ENCODE results near the gene KIRREL3.

The KIRREL3 gene

DNA sequence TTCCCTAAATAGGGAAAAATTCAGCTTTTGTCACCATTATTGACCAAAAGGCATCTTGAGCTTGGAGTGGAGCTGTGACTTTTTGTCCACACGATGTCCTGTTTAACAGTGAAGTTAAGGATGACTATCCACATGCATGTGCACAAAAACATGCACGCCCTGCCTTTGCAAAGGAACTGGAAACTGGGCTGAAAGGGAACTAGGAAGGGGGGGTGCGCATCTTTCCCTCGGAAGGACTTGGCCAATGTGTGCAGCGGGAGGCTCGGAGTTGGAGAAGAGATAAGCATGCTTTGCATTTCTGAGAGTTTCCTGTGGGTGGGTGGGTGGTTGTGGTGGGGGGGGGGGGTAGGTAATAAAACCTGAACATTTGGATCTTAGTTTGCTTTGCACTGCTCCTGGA is 411 bp upstream of the KIRREL3 start:
- no peaks in the 10 kb centered on the region for H3K9me3 ChIP-seq (ENCODE audit: control insufficient read depth in 1 of 2, low read length in 2 of 2)
- no peak overlapping the region for H3K27ac ChIP-seq (ENCODE audit: low read depth, low read length)
- H3K9ac ChIP-seq (ENCODE audit: low read depth in 1 of 2, low read length in 2 of 2), result no peak overlapping the region
- H3K4me1 ChIP-seq (ENCODE audit: control insufficient read depth in 1 of 2, insufficient read depth in 2 of 2, low read length in 2 of 2), result no peaks in the 10 kb centered on the region
- H3K36me3 ChIP-seq (ENCODE audit: control insufficient read depth in 1 of 2, insufficient read depth in 2 of 2, low read length in 2 of 2), result no peaks in the 10 kb centered on the region
- H3K4me3 ChIP-seq (ENCODE audit: low read depth in 1 of 2, low read length in 2 of 2), result peak overlapping the region in 1 of 2 donors; percentile 48
- H3K27me3 ChIP-seq (ENCODE audit: control insufficient read depth in 1 of 2, insufficient read depth in 2 of 2, low read length in 2 of 2), result peaks cover 61 to 68% of the 10 kb centered on the region in 2 donors

DNA sequence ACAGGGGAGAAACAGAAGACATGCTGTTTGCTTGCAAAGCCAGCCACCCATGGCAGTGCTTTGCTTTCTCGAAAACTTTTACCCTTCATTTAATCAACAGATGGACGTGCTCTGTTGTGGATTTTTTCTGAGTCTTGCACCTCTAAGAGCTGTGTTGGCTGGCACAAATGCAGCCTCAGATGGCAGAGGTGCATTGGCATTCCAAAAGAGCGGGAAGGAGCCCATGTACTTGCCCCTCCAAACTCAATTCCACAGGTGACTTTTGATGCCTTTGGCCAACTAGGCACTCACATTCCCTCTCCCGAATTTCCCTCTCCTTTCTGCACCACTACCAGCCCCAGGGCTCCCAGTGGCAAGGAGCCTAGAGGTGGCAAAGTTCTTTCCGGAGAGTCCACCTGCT is 1.2 kb downstream of the KIRREL3 start:
- Histone ChIP-seq H3K27ac (ENCODE audit: low read depth, low read length) (no peak overlapping the region), H3K36me3 (ENCODE audit: control insufficient read depth in 1 of 2, insufficient read depth in 2 of 2, low read length in 2 of 2) (no peaks in the 10 kb centered on the region), H3K9me3 (ENCODE audit: control insufficient read depth in 1 of 2, low read length in 2 of 2) (no peaks in the 10 kb centered on the region), H3K4me3 (ENCODE audit: low read depth in 1 of 2, low read length in 2 of 2) (no peak overlapping the region), H3K27me3 (ENCODE audit: control insufficient read depth in 1 of 2, insufficient read depth in 2 of 2, low read length in 2 of 2) (peaks cover 61 to 64% of the 10 kb centered on the region in 2 donors), H3K4me1 (ENCODE audit: control insufficient read depth in 1 of 2, insufficient read depth in 2 of 2, low read length in 2 of 2) (no peaks in the 10 kb centered on the region), H3K9ac (ENCODE audit: low read depth in 1 of 2, low read length in 2 of 2) (no peak overlapping the region)

DNA sequence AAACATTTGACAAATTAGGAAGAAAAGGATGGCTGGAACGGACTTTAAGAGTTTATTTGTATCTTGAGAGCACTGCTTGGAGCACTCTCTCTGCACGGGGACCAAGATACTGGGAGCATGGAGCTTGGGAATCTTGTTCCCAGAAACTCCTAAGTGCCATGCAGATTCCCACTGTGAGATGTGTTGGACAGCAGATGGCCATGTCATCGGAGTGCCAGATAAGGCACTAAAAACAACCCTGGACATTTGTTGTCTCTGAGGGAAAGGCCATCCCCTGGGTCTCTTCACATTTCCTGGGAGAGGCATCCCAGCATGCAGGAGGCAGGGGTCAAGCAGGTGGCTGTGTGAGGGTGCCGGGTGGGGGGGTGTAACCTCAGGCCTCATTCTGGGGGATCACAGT is 2.9 kb downstream of the KIRREL3 start:
- Histone ChIP-seq H3K4me3 (ENCODE audit: low read depth in 1 of 2, low read length in 2 of 2) (no peak overlapping the region), H3K4me1 (ENCODE audit: control insufficient read depth in 1 of 2, insufficient read depth in 2 of 2, low read length in 2 of 2) (no peaks in the 10 kb centered on the region), H3K27me3 (ENCODE audit: control insufficient read depth in 1 of 2, insufficient read depth in 2 of 2, low read length in 2 of 2) (peaks cover 46 to 48% of the 10 kb centered on the region in 2 donors), H3K27ac (ENCODE audit: low read depth, low read length) (no peak overlapping the region), H3K9ac (ENCODE audit: low read depth in 1 of 2, low read length in 2 of 2) (no peak overlapping the region), H3K9me3 (ENCODE audit: control insufficient read depth in 1 of 2, low read length in 2 of 2) (no peaks in the 10 kb centered on the region), H3K36me3 (ENCODE audit: control insufficient read depth in 1 of 2, insufficient read depth in 2 of 2, low read length in 2 of 2) (no peaks in the 10 kb centered on the region)

DNA sequence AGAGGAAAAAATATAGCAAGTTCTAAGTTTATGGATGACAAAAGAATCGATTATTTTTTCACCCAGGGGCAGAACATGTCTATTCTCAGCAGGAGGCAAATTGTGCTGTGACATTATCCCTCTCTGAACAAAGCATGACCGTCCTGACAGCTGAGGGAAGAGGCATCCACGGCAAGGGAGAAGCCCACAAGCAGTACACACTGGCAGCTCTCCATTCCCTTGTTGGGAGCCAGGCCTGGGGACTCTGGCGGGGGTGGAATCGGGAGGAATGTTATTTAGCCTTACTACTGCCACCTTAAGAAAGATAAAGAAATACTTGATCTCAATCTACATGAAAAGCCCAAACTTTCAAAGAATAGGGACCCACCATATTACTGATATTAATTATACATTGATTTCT is 3.4 kb downstream of the KIRREL3 start:
- Histone ChIP-seq H3K27me3 (ENCODE audit: control insufficient read depth in 1 of 2, insufficient read depth in 2 of 2, low read length in 2 of 2) (peaks cover 42 to 43% of the 10 kb centered on the region in 2 donors), H3K36me3 (ENCODE audit: control insufficient read depth in 1 of 2, insufficient read depth in 2 of 2, low read length in 2 of 2) (no peaks in the 10 kb centered on the region), H3K9me3 (ENCODE audit: control insufficient read depth in 1 of 2, low read length in 2 of 2) (no peaks in the 10 kb centered on the region), H3K27ac (ENCODE audit: low read depth, low read length) (no peak overlapping the region), H3K4me3 (ENCODE audit: low read depth in 1 of 2, low read length in 2 of 2) (no peak overlapping the region), H3K4me1 (ENCODE audit: control insufficient read depth in 1 of 2, insufficient read depth in 2 of 2, low read length in 2 of 2) (no peaks in the 10 kb centered on the region), H3K9ac (ENCODE audit: low read depth in 1 of 2, low read length in 2 of 2) (no peak overlapping the region)

DNA sequence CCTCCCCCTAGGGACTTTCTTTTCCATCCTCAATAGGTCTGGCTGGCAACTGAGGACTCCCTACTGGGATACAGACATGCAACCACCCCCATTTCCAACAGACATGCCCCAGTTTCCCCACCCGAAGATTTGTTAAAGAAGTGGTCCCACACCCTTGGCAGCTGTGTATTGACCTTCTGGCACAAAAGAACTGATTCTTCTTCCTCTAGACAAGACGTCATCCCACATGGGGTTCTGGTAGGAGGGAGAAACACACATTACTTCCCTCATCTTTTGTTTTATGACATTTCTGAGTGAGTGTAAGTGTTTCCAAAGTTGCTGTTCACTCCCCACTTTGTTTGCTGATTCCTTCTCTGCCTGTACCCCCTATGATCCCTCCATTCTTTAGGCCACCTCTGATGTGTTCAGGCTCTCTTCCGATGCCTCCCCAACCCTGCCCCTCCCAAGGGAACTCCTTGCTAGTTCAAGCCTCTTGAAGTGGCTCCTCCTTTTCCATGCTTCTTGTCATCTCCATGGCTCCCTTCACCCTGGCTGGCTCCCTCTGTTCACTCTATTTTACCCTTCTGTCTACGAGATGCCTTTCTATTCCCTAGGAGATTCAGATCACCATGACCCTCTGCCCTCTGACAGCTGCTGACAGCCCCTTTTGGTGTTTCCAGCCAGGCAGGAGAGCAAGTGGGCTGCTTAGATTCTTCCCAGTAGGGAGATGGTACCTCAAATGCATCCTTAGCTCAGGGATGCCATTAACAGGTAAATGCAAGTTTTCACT is 4.3 kb downstream of the KIRREL3 start:
- Histone ChIP-seq H3K27me3 (ENCODE audit: control insufficient read depth in 1 of 2, insufficient read depth in 2 of 2, low read length in 2 of 2) (peaks cover 33 to 34% of the 10 kb centered on the region in 2 donors), H3K9ac (ENCODE audit: low read depth in 1 of 2, low read length in 2 of 2) (no peak overlapping the region), H3K36me3 (ENCODE audit: control insufficient read depth in 1 of 2, insufficient read depth in 2 of 2, low read length in 2 of 2) (no peaks in the 10 kb centered on the region), H3K4me3 (ENCODE audit: low read depth in 1 of 2, low read length in 2 of 2) (no peak overlapping the region), H3K9me3 (ENCODE audit: control insufficient read depth in 1 of 2, low read length in 2 of 2) (no peaks in the 10 kb centered on the region), H3K4me1 (ENCODE audit: control insufficient read depth in 1 of 2, insufficient read depth in 2 of 2, low read length in 2 of 2) (no peaks in the 10 kb centered on the region), H3K27ac (ENCODE audit: low read depth, low read length) (no peak overlapping the region)

DNA sequence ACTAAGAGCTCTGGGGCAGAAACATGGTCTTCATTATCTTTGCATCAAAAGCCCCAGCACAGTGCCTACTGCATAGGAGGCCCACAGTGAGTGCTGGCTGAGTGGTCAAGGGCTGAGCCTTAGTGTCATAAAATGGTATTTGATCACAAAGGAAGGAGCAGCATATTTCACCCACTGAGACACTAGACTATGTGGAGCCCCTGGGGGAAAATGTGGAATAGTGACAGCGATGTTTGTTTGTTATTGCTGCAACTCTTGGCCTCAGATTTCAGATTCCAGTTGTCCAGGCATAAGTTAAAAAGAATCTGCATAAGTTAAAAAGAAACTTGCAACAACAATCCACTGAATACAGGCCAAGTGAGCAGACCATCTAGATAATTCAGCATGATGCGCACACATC is 7.0 kb downstream of the KIRREL3 start:
- Histone ChIP-seq H3K4me1 (ENCODE audit: control insufficient read depth in 1 of 2, insufficient read depth in 2 of 2, low read length in 2 of 2) (no peaks in the 10 kb centered on the region), H3K9ac (ENCODE audit: low read depth in 1 of 2, low read length in 2 of 2) (no peak overlapping the region), H3K27ac (ENCODE audit: low read depth, low read length) (no peak overlapping the region), H3K36me3 (ENCODE audit: control insufficient read depth in 1 of 2, insufficient read depth in 2 of 2, low read length in 2 of 2) (no peaks in the 10 kb centered on the region), H3K9me3 (ENCODE audit: control insufficient read depth in 1 of 2, low read length in 2 of 2) (no peaks in the 10 kb centered on the region), H3K27me3 (ENCODE audit: control insufficient read depth in 1 of 2, insufficient read depth in 2 of 2, low read length in 2 of 2) (peaks cover 9 to 14% of the 10 kb centered on the region in 2 donors), H3K4me3 (ENCODE audit: low read depth in 1 of 2, low read length in 2 of 2) (no peak overlapping the region)

DNA sequence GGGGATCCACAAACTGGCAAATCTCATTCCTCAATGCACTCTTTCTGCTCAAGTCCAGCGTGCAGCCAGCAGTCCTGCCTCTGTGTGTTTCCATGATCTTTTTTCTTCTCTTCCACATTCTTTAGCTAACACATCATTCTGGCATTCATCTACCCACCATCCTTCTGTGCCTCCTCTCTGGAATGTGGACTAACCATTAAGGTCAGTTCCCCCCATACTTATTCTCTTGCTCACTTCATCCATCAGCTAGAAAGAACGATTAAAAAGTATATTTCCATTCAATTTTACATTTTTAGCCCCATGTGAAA is 7.8 kb downstream of the KIRREL3 start:
- H3K27ac ChIP-seq (ENCODE audit: low read depth, low read length), result no peak overlapping the region
- H3K27me3 ChIP-seq (ENCODE audit: control insufficient read depth in 1 of 2, insufficient read depth in 2 of 2, low read length in 2 of 2), result peaks cover 3 to 13% of the 10 kb centered on the region in 2 donors
- no peaks in the 10 kb centered on the region for H3K4me1 ChIP-seq (ENCODE audit: control insufficient read depth in 1 of 2, insufficient read depth in 2 of 2, low read length in 2 of 2)
- H3K4me3 ChIP-seq (ENCODE audit: low read depth in 1 of 2, low read length in 2 of 2), result no peak overlapping the region
- no peaks in the 10 kb centered on the region for H3K36me3 ChIP-seq (ENCODE audit: control insufficient read depth in 1 of 2, insufficient read depth in 2 of 2, low read length in 2 of 2)
- no peaks in the 10 kb centered on the region for H3K9me3 ChIP-seq (ENCODE audit: control insufficient read depth in 1 of 2, low read length in 2 of 2)
- no peak overlapping the region for H3K9ac ChIP-seq (ENCODE audit: low read depth in 1 of 2, low read length in 2 of 2)

DNA sequence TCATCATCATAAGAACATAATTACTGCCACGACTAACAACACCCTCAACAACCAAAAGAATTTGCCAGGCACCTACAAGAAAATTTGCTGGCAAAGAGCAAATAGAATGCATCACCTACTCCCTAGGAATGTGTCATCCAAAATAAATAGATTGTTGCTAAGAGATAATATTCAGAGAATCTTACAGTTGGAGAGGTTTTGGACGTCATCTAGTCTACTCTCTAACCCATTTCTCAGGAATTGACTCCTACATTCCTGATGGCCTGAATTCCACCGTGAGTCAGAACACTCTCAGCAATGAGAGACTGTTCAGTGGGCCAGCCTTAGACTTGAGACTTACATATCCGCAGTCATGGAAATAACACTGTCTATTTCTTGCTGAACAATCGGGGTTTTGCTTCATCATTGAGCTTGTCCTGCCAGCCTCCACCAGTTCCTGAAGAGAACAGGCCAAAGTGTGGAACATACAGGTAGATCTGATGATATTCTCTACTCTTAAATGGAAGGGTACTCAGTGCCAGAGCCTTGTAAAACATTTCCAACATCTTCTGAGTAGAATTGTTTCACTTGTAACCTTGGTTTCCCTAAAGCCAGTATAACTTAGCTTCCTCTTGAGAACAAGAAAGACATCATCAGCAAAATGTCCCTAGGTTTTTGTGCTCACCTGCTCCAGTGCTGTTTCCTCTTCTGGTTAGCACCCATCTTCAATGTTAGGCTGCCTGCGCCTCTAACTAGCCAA is 8.3 kb downstream of the KIRREL3 start:
- Histone ChIP-seq H3K36me3 (ENCODE audit: control insufficient read depth in 1 of 2, insufficient read depth in 2 of 2, low read length in 2 of 2) (no peaks in the 10 kb centered on the region), H3K4me1 (ENCODE audit: control insufficient read depth in 1 of 2, insufficient read depth in 2 of 2, low read length in 2 of 2) (no peaks in the 10 kb centered on the region), H3K9me3 (ENCODE audit: control insufficient read depth in 1 of 2, low read length in 2 of 2) (no peaks in the 10 kb centered on the region), H3K4me3 (ENCODE audit: low read depth in 1 of 2, low read length in 2 of 2) (no peak overlapping the region), H3K27ac (ENCODE audit: low read depth, low read length) (no peak overlapping the region), H3K27me3 (ENCODE audit: control insufficient read depth in 1 of 2, insufficient read depth in 2 of 2, low read length in 2 of 2) (peaks cover 3 to 10% of the 10 kb centered on the region in 2 donors), H3K9ac (ENCODE audit: low read depth in 1 of 2, low read length in 2 of 2) (no peak overlapping the region)

DNA sequence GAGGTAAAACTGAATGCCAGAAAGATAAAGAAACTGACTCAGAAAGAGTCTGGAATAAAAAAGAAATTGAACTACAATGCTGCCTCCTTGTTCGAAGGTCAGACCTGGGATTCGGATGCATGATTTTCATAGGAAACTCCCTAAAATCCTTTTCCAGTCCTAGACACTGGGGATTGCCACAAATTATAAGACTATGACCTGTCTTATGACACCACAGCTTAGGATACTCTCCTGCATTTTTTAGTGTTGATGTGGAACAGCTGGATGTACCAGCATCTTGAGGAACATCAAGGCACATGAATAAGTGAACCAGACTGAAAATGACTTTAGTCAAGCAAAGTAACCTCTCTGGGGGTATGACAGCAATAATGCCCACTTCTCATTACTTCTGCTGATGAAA is 9.0 kb downstream of the KIRREL3 start:
- Histone ChIP-seq H3K9ac (ENCODE audit: low read depth in 1 of 2, low read length in 2 of 2) (no peak overlapping the region), H3K9me3 (ENCODE audit: control insufficient read depth in 1 of 2, low read length in 2 of 2) (no peaks in the 10 kb centered on the region), H3K36me3 (ENCODE audit: control insufficient read depth in 1 of 2, insufficient read depth in 2 of 2, low read length in 2 of 2) (no peaks in the 10 kb centered on the region), H3K27ac (ENCODE audit: low read depth, low read length) (no peak overlapping the region), H3K4me1 (ENCODE audit: control insufficient read depth in 1 of 2, insufficient read depth in 2 of 2, low read length in 2 of 2) (no peaks in the 10 kb centered on the region), H3K4me3 (ENCODE audit: low read depth in 1 of 2, low read length in 2 of 2) (no peak overlapping the region), H3K27me3 (ENCODE audit: control insufficient read depth in 1 of 2, insufficient read depth in 2 of 2, low read length in 2 of 2) (peaks cover 3 to 6% of the 10 kb centered on the region in 2 donors)

DNA sequence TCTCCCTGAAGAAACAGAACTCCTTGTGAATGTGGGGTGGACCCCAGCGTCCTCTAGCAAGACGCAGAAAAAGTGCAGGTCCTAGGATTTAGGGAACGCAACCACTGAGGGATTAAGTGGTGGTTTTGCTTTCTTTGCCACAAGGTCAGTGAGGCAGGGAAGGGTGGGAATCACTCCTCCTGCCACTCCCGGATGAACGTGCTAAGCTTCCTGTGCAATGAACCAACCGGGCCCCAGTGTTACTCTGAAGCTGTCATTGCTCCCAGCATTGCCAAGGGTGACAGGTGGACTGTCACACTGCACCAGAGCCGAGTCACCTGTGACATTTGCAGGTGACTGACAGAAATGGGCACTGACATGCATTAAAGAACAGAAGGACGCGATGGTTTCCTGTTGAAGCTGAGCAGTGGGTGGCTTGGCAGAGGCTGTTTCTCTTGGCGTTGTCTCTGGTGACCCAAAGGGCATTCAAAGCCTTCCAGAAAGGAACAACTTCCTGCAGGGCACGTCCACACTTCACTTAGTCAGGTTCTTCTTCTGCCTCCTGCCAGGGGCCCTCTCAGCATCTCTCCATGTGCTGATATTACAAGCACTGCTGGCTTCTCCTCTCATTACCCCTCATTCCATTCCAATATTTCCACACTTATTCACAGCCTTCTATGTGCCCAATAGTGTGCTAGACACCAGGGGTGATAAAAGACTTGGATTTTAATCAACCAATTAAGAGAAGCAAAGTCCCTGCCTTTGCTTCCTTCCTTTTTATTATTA is 9.7 kb downstream of the KIRREL3 start:
- H3K9me3 ChIP-seq (ENCODE audit: control insufficient read depth in 1 of 2, low read length in 2 of 2), result no peaks in the 10 kb centered on the region
- H3K9ac ChIP-seq (ENCODE audit: low read depth in 1 of 2, low read length in 2 of 2), result no peak overlapping the region
- H3K4me1 ChIP-seq (ENCODE audit: control insufficient read depth in 1 of 2, insufficient read depth in 2 of 2, low read length in 2 of 2), result no peaks in the 10 kb centered on the region
- no peaks in the 10 kb centered on the region for H3K36me3 ChIP-seq (ENCODE audit: control insufficient read depth in 1 of 2, insufficient read depth in 2 of 2, low read length in 2 of 2)
- H3K27ac ChIP-seq (ENCODE audit: low read depth, low read length), result no peak overlapping the region
- no peak overlapping the region for H3K4me3 ChIP-seq (ENCODE audit: low read depth in 1 of 2, low read length in 2 of 2)
- H3K27me3 ChIP-seq (ENCODE audit: control insufficient read depth in 1 of 2, insufficient read depth in 2 of 2, low read length in 2 of 2), result peaks cover 1 to 5% of the 10 kb centered on the region in 2 donors
